Right lobe of liver (tissue), 6 donors: ENCODE data around the gene TRAK1. TPM values are rescaled to one million over a fixed set of nuclear protein-coding genes. Genes with fewer than 3 reads are reported as not detected.
A peak's percentile ranks its signal among the peaks of the same experiment; 100 is the strongest.
"Not testable (repeated sequence)": the region's sequence is repeated elsewhere in the genome, so short reads cannot be mapped to it uniquely, and the experiment has no call there.

Experiments used
- ATAC-seq, 4 donors: fragments of 200-7000 bp; cut with Tn5 transposase; one replicate each; pipeline ENCODE4 v1.9.1; 2020; ENCODE audit warnings: mild to moderate bottlenecking in 4 of 4, moderate library complexity in 4 of 4
- DNase-seq, 3 donors: peaks; one replicate each; pipeline ENCODE4 v3.0.0-alpha.2; 2020
- H3K27ac ChIP-seq, 3 donors: fragments of 200-600 bp; one replicate each; pipeline ENCODE4 v1.8.0; 2022
- H3K27me3 ChIP-seq, 2 donors: fragments of 200-600 bp; one replicate each; pipeline ENCODE4 v1.8.0; 2022
- H3K36me3 ChIP-seq, 4 donors: fragments of 200-600 bp; sonication (generic) in 1 of 4; one replicate each; pipeline versions ENCODE4 v1.5.1 to v1.8.0; 2017 to 2022; ENCODE audit warnings: control low read depth in 1 of 4
- H3K4me1 ChIP-seq, 4 donors: fragments of 200-600 bp; sonication (generic) in 1 of 4; one replicate each; pipeline versions ENCODE4 v1.5.1 to v1.8.0; 2017 to 2022; ENCODE audit warnings: control low read depth in 1 of 4
- H3K4me3 ChIP-seq, 3 donors: fragments of 200-600 bp; one replicate each; pipeline ENCODE4 v1.8.0; 2022
- H3K9me3 ChIP-seq, 4 donors: fragments of 200-600 bp; sonication (generic) in 1 of 4; one replicate each; pipeline versions ENCODE4 v1.5.1 to v1.8.0; 2017 to 2022; ENCODE audit warnings: control low read depth in 1 of 4
- CTCF ChIP-seq, 4 donors: fragments of 200-600 bp in 3 of 4; fragments of 450-650 bp in 1 of 4; IDR thresholded peaks; one replicate each; pipeline versions ENCODE4 v1.5.1 to v1.8.0; 2016 to 2022; ENCODE audit warnings: antibody characterized with exemption in 4 of 4, mild to moderate bottlenecking in 2 of 4
- POLR2A ChIP-seq: fragments of 450-650 bp; IDR thresholded peaks from one replicate; pipeline ENCODE4 v1.6.1; 2017; ENCODE audit warnings: antibody characterized with exemption, mild to moderate bottlenecking
- whole genome bisulfite sequencing: methylation state at CpG from one replicate; pipeline ENCODE4 v1.1.6; 2018; ENCODE audit warnings: low coverage, low lambda C conversion rate; ENCODE audit not compliant: insufficient coverage; ENCODE audit errors: missing lambda C conversion rate; 5-methylcytosine and 5-hydroxymethylcytosine counted together
- intact Hi-C, 2 donors: fragments of 100-400 bp; cut with DNase I; formaldehyde crosslinking; loops; one replicate each; pipeline versions ENCODE4 v1.11.2 to v1.14.1; 2022
- total RNA-seq, 6 experiments: library from RNA; depleted of rRNA in 2 of 6; stranded (reverse); fragments of >200 nt in 2 of 6; fragmentation: NEBNext Ultra II Directional in 3 of 6; extraction: Animal tissue kit (Norgen Biotek cat#: 25700) in 3 of 6; gene quantifications; one replicate each; pipeline versions ENCODE4 v1.1.0 to v1.2.4, GENCODE V29; 2016 to 2023
- donor health status: DM: no; HTN: yes; CAD: no.
- donor health status: DM: no; HTN: no; CAD: no.
- donor health status: DM: no; HTN: no; CAD: no.
- donor health status: DM: no; HTN: yes; CAD: no.
- donor health status: DM: no; HTN: yes; CAD: no.

TRAK1 gene
- total RNA-seq, 6 experiments from 2014 or later = 9.5 to 16.4 (median 12.2) TPM

- DNase-seq (no peak), ATAC-seq (peak in 2 of 4 donors; percentile 9 to 25)
- Histone ChIP-seq H3K36me3 (no peaks in the 10 kb centered on the region), H3K9me3 (no peaks in the 10 kb centered on the region), H3K4me1 (peaks cover 0 to 12% (median 4%) of the 10 kb centered on the region in 4 donors), H3K4me3 (no peak overlapping the region), H3K27me3 (no peaks in the 10 kb centered on the region), H3K27ac (peak overlapping the region in 2 of 3 donors; percentile 45 to 54)
- WGBS = 44% methylated on average over 1 of the region's 1 CpG
- TF ChIP-seq POLR2A = no peak
- TF ChIP-seq CTCF (IDR thresholded peaks at IDR 0.05) = no peak
- intact Hi-C loops = loop anchor here in 1 of 2 donors (5.0 kb wide), 1 partner anchor 204 kb away; no protein-coding TSS in a partner anchor
Observed at GRCh38 chr3:42101481-42101880, 10.3 kb downstream of the TRAK1 start.

GRCh38 chr3:42102571-42102970 is 11.4 kb downstream of the TRAK1 start:
- intact Hi-C loops = loop anchor here in 1 of 2 donors (5.0 kb wide), 1 partner anchor 205 kb away; no protein-coding TSS in a partner anchor
- H3K36me3 ChIP-seq = no peaks in the 10 kb centered on the region
- H3K4me1 ChIP-seq = peaks cover 0 to 12% (median 4%) of the 10 kb centered on the region in 4 donors
- DNase-seq = no peak
- WGBS = 3% methylated on average over 4 of the region's 6 CpGs
- peak overlapping the region in 1 of 3 donors; percentile 5 for H3K27ac ChIP-seq
- H3K9me3 ChIP-seq = no peaks in the 10 kb centered on the region
- no peak overlapping the region for H3K4me3 ChIP-seq
- ATAC-seq = no peak
- no peak for TF ChIP-seq CTCF (IDR thresholded peaks at IDR 0.05)
- TF ChIP-seq POLR2A = no peak
- no peaks in the 10 kb centered on the region for H3K27me3 ChIP-seq

- H3K27ac ChIP-seq, H3K9me3 ChIP-seq, DNase-seq, H3K27me3 ChIP-seq, H3K36me3 ChIP-seq, ATAC-seq, H3K4me3 ChIP-seq: not testable (repeated sequence)
- WGBS = 91% methylated on average over 12 of the region's 15 CpGs
- intact Hi-C loops = loop anchor here in 1 of 2 donors (5.0 kb wide), 1 partner anchor 207 kb away; no protein-coding TSS in a partner anchor
- peaks cover 0 to 12% (median 4%) of the 10 kb centered on the region in 4 donors for H3K4me1 ChIP-seq
Observed at GRCh38 chr3:42103921-42104665, 12.9 kb downstream of the TRAK1 start.

- H3K4me3 ChIP-seq, H3K36me3 ChIP-seq, H3K9me3 ChIP-seq, ATAC-seq, DNase-seq, H3K27ac ChIP-seq, H3K4me1 ChIP-seq, intact Hi-C loops, H3K27me3 ChIP-seq: not testable (repeated sequence)
- 83% methylated on average over 1 of the region's 2 CpGs for WGBS
Observed at GRCh38 chr3:42105994-42106393, 14.8 kb downstream of the TRAK1 start.

- Histone ChIP-seq H3K4me3 (no peak overlapping the region), H3K27me3 (no peaks in the 10 kb centered on the region), H3K4me1 (peaks cover 0 to 2% (median 0%) of the 10 kb centered on the region in 4 donors), H3K36me3 (no peaks in the 10 kb centered on the region), H3K27ac (no peak overlapping the region), H3K9me3 (no peaks in the 10 kb centered on the region)
- no peak for TF ChIP-seq CTCF (IDR thresholded peaks at IDR 0.05)
- no peak for TF ChIP-seq POLR2A
- intact Hi-C loops = no loop called here
- DNase-seq (no peak), ATAC-seq (no peak)
Observed at GRCh38 chr3:42106646-42107045, 15.5 kb downstream of the TRAK1 start.
